ENCODE data around the gene DHRSX. TPM values are rescaled to one million over a fixed set of nuclear protein-coding genes. Genes with fewer than 3 reads are reported as not detected.
"Not testable (repeated sequence)": the region's sequence is repeated elsewhere in the genome, so short reads cannot be mapped to it uniquely, and the experiment has no call there.

The DHRSX gene
- total RNA-seq, 1 donor from 2014 or later, result 42.2 TPM

DNA sequence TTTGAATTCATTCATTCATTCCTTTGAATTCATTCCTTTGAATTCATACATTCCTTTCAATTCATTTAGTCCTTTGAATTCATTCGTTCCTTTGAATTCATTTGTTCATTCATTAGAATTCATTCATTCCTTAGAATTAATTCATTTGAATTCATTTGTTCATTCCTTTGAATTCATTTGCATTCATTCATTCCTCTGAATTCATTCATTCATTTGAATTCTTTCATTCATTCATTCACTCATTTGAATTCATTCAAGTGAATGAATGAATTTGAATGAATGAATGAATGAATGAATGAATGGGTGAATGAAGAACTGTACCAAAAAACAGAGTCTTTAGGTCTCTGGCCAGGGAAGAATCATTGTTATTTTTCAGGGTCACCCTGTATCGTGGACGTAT lies 216.6 kb downstream of the DHRSX start:
- Mint-ChIP-seq H3K9me3 (ENCODE audit: unreplicated experiment) (peaks cover 5% of the 10 kb centered on the region), H3K4me1 (ENCODE audit: unreplicated experiment) (no peaks in the 10 kb centered on the region), H3K27ac (ENCODE audit: unreplicated experiment) (no peak overlapping the region), H3K27me3 (ENCODE audit: unreplicated experiment) (peaks cover 5% of the 10 kb centered on the region), H3K36me3 (ENCODE audit: unreplicated experiment) (peaks cover 28% of the 10 kb centered on the region), H3K4me3 (ENCODE audit: unreplicated experiment) (no peak overlapping the region)
- no peak for TF ChIP-seq CTCF (IDR thresholded peaks at IDR 0.05)
- no peak for DNase-seq (ENCODE audit: extremely low spot score, unreplicated experiment)

DNA sequence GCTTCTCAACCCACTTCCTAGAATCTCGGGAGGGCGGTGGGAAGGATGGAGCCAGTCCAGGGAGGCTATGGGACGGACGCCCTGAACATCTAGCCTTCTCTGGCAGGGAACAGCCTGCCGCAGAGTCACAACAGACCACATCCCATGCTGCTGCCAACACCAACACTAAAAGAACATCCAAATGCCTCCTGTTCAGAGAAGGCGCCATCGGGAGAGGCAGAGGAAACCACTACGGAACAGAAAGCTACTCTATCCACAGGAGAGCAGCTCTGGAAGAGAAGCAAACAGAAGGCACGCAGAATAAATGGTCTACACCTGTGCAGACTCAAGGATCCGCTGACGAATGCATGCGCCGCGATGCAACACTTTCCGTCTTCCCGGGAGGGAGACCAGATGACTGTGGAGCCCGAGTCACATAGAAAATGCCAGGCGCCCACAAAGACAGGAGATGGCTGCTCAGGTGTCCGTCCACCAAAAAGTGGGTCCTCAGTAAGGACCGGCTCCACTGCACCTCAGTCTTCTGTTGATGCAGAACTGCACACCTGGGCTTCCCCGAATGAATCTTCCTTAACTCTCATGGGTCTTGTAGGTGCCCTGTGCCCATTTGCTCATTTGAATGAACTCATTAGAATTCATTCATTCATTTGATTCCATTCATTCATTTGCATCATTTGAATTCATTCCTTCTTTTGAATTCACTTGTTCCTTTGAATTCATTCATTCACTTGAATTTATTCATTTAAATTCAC lies 217.5 kb downstream of the DHRSX start:
- H3K4me3 Mint-ChIP-seq (ENCODE audit: unreplicated experiment), result no peak overlapping the region
- DNase-seq (ENCODE audit: extremely low spot score, unreplicated experiment), result no peak
- H3K27me3 Mint-ChIP-seq (ENCODE audit: unreplicated experiment), result peaks cover 5% of the 10 kb centered on the region
- no peaks in the 10 kb centered on the region for H3K4me1 Mint-ChIP-seq (ENCODE audit: unreplicated experiment)
- peaks cover 5% of the 10 kb centered on the region for H3K9me3 Mint-ChIP-seq (ENCODE audit: unreplicated experiment)
- H3K27ac Mint-ChIP-seq (ENCODE audit: unreplicated experiment), result no peak overlapping the region
- peaks cover 26% of the 10 kb centered on the region for H3K36me3 Mint-ChIP-seq (ENCODE audit: unreplicated experiment)
- TF ChIP-seq CTCF (IDR thresholded peaks at IDR 0.05), result no peak

GRCh38 chrX:2282490-2283090 lies 218.2 kb downstream of the DHRSX start:
- Mint-ChIP-seq H3K36me3 (ENCODE audit: unreplicated experiment) (peaks cover 23% of the 10 kb centered on the region), H3K27me3 (ENCODE audit: unreplicated experiment) (peaks cover 5% of the 10 kb centered on the region), H3K27ac (ENCODE audit: unreplicated experiment) (no peak overlapping the region), H3K9me3 (ENCODE audit: unreplicated experiment) (peaks cover 5% of the 10 kb centered on the region), H3K4me3 (ENCODE audit: unreplicated experiment) (no peak overlapping the region), H3K4me1 (ENCODE audit: unreplicated experiment) (no peaks in the 10 kb centered on the region)
- no peak for TF ChIP-seq CTCF (IDR thresholded peaks at IDR 0.05)
- no peak for DNase-seq (ENCODE audit: extremely low spot score, unreplicated experiment)

DNA sequence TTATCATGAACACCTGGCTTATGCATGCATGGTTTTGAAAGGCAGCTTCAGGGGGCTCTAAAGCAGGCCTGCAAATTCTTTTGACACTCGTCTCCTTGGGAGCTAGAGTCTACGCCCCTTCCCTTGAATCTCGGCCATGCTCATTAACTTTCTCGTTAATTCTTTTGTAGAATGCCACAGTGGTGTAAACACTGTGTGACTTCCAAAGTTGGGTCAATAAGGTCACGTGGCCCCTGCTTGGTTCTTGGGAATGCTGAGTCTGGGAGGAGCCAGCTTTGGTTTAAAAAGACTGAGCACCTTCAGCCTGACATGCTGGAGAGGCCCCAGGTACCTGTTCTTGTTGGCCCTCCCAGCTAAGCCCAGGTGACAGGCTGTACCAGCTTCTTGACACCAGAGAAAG lies 228.4 kb downstream of the DHRSX start:
- Mint-ChIP-seq H3K4me3 (ENCODE audit: unreplicated experiment) (no peak overlapping the region), H3K9me3 (ENCODE audit: unreplicated experiment) (no peaks in the 10 kb centered on the region), H3K27me3 (ENCODE audit: unreplicated experiment) (no peaks in the 10 kb centered on the region), H3K36me3 (ENCODE audit: unreplicated experiment) (peaks cover 7% of the 10 kb centered on the region), H3K27ac (ENCODE audit: unreplicated experiment) (no peak overlapping the region), H3K4me1 (ENCODE audit: unreplicated experiment) (no peaks in the 10 kb centered on the region)
- DNase-seq (ENCODE audit: extremely low spot score, unreplicated experiment), result no peak
- no peak for TF ChIP-seq CTCF (IDR thresholded peaks at IDR 0.05)

DNA sequence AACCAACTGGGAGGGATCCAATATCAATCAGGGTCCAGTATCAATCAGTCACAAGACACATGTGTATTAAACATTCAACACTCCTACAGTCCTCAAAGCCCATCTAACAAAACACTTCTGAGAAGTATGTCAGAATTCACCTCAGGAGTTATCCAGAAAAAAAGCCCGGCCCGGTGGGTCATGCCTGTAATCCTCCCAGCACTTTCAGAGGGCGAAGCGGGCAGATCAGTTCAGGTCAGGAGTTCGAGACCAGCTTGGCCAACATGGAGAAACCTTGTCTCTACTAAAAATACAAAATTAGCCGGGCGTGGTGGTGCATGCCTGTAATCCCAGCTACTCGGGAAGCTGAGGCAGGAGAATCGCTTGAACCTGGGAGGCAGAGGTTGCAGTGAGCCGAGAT lies 229.2 kb downstream of the DHRSX start:
- H3K27me3 Mint-ChIP-seq (ENCODE audit: unreplicated experiment); H3K27ac Mint-ChIP-seq (ENCODE audit: unreplicated experiment); H3K4me3 Mint-ChIP-seq (ENCODE audit: unreplicated experiment); DNase-seq (ENCODE audit: extremely low spot score, unreplicated experiment); H3K9me3 Mint-ChIP-seq (ENCODE audit: unreplicated experiment); H3K36me3 Mint-ChIP-seq (ENCODE audit: unreplicated experiment); H3K4me1 Mint-ChIP-seq (ENCODE audit: unreplicated experiment): not testable (repeated sequence)

DNA sequence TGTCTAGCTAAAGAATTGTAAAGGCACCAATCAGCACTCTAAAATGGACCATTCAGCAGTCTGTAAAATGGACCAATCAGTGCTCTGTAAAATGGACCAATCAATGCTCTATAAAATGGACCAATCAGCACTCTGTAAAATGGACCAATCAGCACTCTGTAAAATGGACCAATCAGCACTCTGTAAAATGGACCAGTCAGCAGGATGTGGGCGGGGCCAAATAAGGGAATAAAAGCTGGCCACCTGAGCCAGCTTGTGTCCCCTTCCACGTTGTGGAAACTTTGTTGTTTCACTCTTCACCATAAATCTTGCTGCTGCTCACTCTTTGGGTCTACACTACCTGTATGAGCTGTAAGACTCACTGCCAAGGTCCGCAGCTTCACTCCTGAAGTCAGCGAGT lies 230.0 kb downstream of the DHRSX start:
- H3K4me1 Mint-ChIP-seq (ENCODE audit: unreplicated experiment); H3K9me3 Mint-ChIP-seq (ENCODE audit: unreplicated experiment); H3K36me3 Mint-ChIP-seq (ENCODE audit: unreplicated experiment); H3K4me3 Mint-ChIP-seq (ENCODE audit: unreplicated experiment); H3K27ac Mint-ChIP-seq (ENCODE audit: unreplicated experiment); DNase-seq (ENCODE audit: extremely low spot score, unreplicated experiment); H3K27me3 Mint-ChIP-seq (ENCODE audit: unreplicated experiment): not testable (repeated sequence)

Measured in osteocyte (in vitro differentiated cells).